WTC11 (cell line): Measurements from ENCODE around the gene INPP4B.

Experiments
- CREB1 ChIP-seq: sonication (generic); formaldehyde crosslinking; IDR thresholded peaks from 2 replicates; pipeline ENCODE4 v1.8.0; 2023; ENCODE audit warnings: mild to moderate bottlenecking, missing genetic modification reagents
- FOXJ3 ChIP-seq: sonication (generic); formaldehyde crosslinking; IDR thresholded peaks from 2 replicates; pipeline ENCODE4 v1.9.0; 2021; ENCODE audit warnings: missing genetic modification reagents, mild to moderate bottlenecking, borderline replicate concordance
- JUN ChIP-seq: sonication (generic); formaldehyde crosslinking; IDR thresholded peaks from 2 replicates; pipeline ENCODE4 v1.8.0; 2023; ENCODE audit warnings: mild to moderate bottlenecking, missing genetic modification reagents
- KAT7 ChIP-seq: sonication (generic); formaldehyde crosslinking; IDR thresholded peaks from 2 replicates; pipeline ENCODE4 v1.8.1; 2023; ENCODE audit warnings: missing genetic modification reagents, mild to moderate bottlenecking, borderline replicate concordance
- TEAD1 ChIP-seq: sonication (generic); formaldehyde crosslinking; IDR thresholded peaks from 2 replicates; pipeline ENCODE4 v1.8.0; 2022; ENCODE audit warnings: mild to moderate bottlenecking, missing genetic modification reagents
- TP53 ChIP-seq: sonication (generic); formaldehyde crosslinking; IDR thresholded peaks from 2 replicates; pipeline ENCODE4 v1.8.1; 2023; ENCODE audit warnings: mild to moderate bottlenecking, missing genetic modification reagents
- ZNF263 ChIP-seq: sonication (generic); formaldehyde crosslinking; IDR thresholded peaks from 2 replicates; pipeline ENCODE4 v1.8.1; 2022; ENCODE audit warnings: low read depth, mild to moderate bottlenecking, moderate library complexity, missing genetic modification reagents
- TF ChIP-seq, protein P1 (sequence below): sonication (generic); formaldehyde crosslinking; IDR thresholded peaks from 2 replicates; pipeline ENCODE4 v1.8.0; 2022; ENCODE audit warnings: mild to moderate bottlenecking, missing genetic modification reagents
- TF ChIP-seq, protein P2 (sequence below): fragments of 200-600 bp; IDR thresholded peaks from 2 replicates; pipeline ENCODE4 v1.8.0; 2022; ENCODE audit warnings: antibody characterized with exemption
- TF ChIP-seq, protein P3 (sequence below): sonication (generic); formaldehyde crosslinking; IDR thresholded peaks from 2 replicates; pipeline ENCODE4 v1.8.0; 2022; ENCODE audit warnings: missing genetic modification reagents
- TF ChIP-seq, protein P4 (sequence below): sonication (generic); formaldehyde crosslinking; IDR thresholded peaks from 2 replicates; pipeline ENCODE4 v1.8.0; 2023; ENCODE audit warnings: mild to moderate bottlenecking, missing genetic modification reagents
- TF ChIP-seq, protein P5 (sequence below): sonication (generic); formaldehyde crosslinking; IDR thresholded peaks from 2 replicates; pipeline ENCODE4 v1.8.1; 2023; ENCODE audit warnings: mild to moderate bottlenecking, missing genetic modification reagents, moderate library complexity
- TF ChIP-seq, protein P6 (sequence below): sonication (generic); formaldehyde crosslinking; IDR thresholded peaks from 2 replicates; pipeline ENCODE4 v1.8.1; 2022; ENCODE audit warnings: missing genetic modification reagents, borderline replicate concordance

DNA sequence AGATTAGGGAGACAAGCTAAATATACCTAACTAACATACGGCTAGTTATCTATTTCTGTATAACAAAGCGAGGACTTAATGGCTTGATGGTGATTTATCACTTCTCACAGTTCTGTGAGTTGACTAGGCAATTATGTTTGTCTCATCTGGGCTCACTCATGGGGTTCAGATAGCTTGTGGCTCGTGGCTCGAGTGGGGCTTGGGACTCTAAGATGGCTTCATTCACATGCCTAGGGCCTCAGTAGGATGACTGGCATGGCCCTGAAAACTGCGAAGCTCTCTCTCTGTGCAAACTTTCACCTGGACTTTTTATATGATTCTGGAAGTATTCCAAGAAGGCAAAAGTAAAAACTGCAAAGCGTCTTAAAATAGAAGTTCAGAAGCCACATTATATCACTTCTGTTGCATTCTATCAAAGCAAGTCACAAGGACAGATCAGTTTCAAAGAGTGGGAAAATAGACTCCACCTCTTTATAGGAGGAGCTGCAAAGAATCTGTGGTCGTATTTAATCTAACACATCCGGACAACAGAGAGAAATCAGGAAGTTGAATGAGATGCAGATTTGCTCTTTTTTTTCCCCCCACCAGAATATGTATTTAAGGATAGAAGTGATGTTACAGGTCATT, 491.2 kb downstream of the INPP4B start:
- TF ChIP-seq, protein P1, sequence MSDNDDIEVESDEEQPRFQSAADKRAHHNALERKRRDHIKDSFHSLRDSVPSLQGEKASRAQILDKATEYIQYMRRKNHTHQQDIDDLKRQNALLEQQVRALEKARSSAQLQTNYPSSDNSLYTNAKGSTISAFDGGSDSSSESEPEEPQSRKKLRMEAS (CRISPR knock-in tag), result no peak
- TF ChIP-seq, protein P2, sequence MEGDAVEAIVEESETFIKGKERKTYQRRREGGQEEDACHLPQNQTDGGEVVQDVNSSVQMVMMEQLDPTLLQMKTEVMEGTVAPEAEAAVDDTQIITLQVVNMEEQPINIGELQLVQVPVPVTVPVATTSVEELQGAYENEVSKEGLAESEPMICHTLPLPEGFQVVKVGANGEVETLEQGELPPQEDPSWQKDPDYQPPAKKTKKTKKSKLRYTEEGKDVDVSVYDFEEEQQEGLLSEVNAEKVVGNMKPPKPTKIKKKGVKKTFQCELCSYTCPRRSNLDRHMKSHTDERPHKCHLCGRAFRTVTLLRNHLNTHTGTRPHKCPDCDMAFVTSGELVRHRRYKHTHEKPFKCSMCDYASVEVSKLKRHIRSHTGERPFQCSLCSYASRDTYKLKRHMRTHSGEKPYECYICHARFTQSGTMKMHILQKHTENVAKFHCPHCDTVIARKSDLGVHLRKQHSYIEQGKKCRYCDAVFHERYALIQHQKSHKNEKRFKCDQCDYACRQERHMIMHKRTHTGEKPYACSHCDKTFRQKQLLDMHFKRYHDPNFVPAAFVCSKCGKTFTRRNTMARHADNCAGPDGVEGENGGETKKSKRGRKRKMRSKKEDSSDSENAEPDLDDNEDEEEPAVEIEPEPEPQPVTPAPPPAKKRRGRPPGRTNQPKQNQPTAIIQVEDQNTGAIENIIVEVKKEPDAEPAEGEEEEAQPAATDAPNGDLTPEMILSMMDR, result no peak
- TF ChIP-seq, protein P3, sequence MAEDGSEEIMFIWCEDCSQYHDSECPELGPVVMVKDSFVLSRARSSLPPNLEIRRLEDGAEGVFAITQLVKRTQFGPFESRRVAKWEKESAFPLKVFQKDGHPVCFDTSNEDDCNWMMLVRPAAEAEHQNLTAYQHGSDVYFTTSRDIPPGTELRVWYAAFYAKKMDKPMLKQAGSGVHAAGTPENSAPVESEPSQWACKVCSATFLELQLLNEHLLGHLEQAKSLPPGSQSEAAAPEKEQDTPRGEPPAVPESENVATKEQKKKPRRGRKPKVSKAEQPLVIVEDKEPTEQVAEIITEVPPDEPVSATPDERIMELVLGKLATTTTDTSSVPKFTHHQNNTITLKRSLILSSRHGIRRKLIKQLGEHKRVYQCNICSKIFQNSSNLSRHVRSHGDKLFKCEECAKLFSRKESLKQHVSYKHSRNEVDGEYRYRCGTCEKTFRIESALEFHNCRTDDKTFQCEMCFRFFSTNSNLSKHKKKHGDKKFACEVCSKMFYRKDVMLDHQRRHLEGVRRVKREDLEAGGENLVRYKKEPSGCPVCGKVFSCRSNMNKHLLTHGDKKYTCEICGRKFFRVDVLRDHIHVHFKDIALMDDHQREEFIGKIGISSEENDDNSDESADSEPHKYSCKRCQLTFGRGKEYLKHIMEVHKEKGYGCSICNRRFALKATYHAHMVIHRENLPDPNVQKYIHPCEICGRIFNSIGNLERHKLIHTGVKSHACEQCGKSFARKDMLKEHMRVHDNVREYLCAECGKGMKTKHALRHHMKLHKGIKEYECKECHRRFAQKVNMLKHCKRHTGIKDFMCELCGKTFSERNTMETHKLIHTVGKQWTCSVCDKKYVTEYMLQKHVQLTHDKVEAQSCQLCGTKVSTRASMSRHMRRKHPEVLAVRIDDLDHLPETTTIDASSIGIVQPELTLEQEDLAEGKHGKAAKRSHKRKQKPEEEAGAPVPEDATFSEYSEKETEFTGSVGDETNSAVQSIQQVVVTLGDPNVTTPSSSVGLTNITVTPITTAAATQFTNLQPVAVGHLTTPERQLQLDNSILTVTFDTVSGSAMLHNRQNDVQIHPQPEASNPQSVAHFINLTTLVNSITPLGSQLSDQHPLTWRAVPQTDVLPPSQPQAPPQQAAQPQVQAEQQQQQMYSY (CRISPR knock-in tag), result no peak
- TF ChIP-seq KAT7, result no peak
- no peak for TF ChIP-seq CREB1 (CRISPR knock-in tag)
- no peak for TF ChIP-seq FOXJ3
- no peak for TF ChIP-seq JUN (CRISPR knock-in tag)
- TF ChIP-seq, protein P4, sequence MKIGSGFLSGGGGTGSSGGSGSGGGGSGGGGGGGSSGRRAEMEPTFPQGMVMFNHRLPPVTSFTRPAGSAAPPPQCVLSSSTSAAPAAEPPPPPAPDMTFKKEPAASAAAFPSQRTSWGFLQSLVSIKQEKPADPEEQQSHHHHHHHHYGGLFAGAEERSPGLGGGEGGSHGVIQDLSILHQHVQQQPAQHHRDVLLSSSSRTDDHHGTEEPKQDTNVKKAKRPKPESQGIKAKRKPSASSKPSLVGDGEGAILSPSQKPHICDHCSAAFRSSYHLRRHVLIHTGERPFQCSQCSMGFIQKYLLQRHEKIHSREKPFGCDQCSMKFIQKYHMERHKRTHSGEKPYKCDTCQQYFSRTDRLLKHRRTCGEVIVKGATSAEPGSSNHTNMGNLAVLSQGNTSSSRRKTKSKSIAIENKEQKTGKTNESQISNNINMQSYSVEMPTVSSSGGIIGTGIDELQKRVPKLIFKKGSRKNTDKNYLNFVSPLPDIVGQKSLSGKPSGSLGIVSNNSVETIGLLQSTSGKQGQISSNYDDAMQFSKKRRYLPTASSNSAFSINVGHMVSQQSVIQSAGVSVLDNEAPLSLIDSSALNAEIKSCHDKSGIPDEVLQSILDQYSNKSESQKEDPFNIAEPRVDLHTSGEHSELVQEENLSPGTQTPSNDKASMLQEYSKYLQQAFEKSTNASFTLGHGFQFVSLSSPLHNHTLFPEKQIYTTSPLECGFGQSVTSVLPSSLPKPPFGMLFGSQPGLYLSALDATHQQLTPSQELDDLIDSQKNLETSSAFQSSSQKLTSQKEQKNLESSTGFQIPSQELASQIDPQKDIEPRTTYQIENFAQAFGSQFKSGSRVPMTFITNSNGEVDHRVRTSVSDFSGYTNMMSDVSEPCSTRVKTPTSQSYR (CRISPR knock-in tag), result no peak
- no peak for TF ChIP-seq TEAD1 (CRISPR knock-in tag)
- TF ChIP-seq, protein P5, sequence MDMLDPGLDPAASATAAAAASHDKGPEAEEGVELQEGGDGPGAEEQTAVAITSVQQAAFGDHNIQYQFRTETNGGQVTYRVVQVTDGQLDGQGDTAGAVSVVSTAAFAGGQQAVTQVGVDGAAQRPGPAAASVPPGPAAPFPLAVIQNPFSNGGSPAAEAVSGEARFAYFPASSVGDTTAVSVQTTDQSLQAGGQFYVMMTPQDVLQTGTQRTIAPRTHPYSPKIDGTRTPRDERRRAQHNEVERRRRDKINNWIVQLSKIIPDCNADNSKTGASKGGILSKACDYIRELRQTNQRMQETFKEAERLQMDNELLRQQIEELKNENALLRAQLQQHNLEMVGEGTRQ (CRISPR knock-in tag), result no peak
- TF ChIP-seq, protein P6, sequence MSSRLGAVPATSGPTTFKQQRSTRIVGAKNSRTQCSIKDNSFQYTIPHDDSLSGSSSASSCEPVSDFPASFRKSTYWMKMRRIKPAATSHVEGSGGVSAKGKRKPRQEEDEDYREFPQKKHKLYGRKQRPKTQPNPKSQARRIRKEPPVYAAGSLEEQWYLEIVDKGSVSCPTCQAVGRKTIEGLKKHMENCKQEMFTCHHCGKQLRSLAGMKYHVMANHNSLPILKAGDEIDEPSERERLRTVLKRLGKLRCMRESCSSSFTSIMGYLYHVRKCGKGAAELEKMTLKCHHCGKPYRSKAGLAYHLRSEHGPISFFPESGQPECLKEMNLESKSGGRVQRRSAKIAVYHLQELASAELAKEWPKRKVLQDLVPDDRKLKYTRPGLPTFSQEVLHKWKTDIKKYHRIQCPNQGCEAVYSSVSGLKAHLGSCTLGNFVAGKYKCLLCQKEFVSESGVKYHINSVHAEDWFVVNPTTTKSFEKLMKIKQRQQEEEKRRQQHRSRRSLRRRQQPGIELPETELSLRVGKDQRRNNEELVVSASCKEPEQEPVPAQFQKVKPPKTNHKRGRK (CRISPR knock-in tag), result no peak
- TF ChIP-seq ZNF263 (CRISPR knock-in tag), result no peak
- TF ChIP-seq TP53, result no peak
